ENCODE results near the gene RPL18A.
A peak's percentile ranks its signal among the peaks of the same experiment; 100 is the strongest.

Gene RPL18A

DNA sequence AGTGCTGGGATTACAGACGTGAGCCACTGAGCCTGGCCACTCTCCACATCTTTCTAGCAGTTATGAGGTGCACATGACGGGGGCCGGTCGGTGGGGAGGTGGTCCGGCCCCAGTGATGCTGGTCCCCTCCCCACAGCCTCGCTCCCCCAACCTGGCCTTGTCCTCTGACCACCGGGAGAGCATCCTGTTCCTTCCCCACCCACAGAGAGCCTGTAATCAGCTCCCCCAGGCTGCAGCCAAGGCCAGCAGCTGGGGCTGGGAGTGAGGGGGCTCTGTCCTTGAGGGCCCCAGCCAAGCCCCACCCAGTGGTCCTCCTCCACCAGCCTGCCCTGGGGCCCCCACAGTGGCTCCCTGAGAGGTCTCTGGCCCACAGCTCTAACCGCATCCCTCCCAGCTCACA is 35.4 kb upstream of the RPL18A start:
- TF ChIP-seq, protein P1, sequence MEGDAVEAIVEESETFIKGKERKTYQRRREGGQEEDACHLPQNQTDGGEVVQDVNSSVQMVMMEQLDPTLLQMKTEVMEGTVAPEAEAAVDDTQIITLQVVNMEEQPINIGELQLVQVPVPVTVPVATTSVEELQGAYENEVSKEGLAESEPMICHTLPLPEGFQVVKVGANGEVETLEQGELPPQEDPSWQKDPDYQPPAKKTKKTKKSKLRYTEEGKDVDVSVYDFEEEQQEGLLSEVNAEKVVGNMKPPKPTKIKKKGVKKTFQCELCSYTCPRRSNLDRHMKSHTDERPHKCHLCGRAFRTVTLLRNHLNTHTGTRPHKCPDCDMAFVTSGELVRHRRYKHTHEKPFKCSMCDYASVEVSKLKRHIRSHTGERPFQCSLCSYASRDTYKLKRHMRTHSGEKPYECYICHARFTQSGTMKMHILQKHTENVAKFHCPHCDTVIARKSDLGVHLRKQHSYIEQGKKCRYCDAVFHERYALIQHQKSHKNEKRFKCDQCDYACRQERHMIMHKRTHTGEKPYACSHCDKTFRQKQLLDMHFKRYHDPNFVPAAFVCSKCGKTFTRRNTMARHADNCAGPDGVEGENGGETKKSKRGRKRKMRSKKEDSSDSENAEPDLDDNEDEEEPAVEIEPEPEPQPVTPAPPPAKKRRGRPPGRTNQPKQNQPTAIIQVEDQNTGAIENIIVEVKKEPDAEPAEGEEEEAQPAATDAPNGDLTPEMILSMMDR (IDR thresholded peaks at IDR 0.05; ENCODE audit: low read depth, low read length, missing control alignments) = no peak
- DNase-seq (ENCODE audit: extremely low read depth, low read depth) = no peak
- no peak overlapping the region for H3K4me3 ChIP-seq (replicated peaks; ENCODE audit: low read depth, low read length)

DNA sequence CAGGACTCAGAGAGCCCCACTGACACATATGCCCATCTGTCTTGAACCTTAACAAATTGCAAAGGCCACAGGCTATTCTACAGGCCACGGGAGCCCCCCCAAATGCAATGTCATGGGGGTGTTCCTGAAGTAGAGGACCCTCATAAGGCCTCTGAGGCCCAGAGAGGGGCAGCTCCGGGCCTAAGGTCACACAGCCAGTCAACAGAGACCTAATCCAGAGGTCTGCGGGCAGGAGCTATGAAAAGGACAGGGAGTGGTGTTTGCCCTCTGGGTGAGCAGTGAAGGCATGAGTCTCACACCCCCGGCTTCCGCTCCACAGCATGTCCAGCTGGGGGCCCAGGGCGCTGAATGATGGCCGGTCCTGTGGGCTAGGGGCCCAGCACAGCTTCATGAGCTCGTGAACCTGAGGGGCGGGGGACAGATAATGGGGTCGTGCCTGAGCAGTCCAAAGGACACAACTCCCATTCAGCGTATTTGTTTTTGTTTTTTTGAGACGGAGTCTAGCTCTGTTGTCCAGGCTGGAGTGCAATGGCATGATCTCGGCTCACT is 33.1 kb upstream of the RPL18A start:
- TF ChIP-seq, protein P1 (IDR thresholded peaks at IDR 0.05; ENCODE audit: low read depth, low read length, missing control alignments) = no peak
- no peak for DNase-seq (ENCODE audit: extremely low read depth, low read depth)
- H3K4me3 ChIP-seq (replicated peaks; ENCODE audit: low read depth, low read length) = no peak overlapping the region

DNA sequence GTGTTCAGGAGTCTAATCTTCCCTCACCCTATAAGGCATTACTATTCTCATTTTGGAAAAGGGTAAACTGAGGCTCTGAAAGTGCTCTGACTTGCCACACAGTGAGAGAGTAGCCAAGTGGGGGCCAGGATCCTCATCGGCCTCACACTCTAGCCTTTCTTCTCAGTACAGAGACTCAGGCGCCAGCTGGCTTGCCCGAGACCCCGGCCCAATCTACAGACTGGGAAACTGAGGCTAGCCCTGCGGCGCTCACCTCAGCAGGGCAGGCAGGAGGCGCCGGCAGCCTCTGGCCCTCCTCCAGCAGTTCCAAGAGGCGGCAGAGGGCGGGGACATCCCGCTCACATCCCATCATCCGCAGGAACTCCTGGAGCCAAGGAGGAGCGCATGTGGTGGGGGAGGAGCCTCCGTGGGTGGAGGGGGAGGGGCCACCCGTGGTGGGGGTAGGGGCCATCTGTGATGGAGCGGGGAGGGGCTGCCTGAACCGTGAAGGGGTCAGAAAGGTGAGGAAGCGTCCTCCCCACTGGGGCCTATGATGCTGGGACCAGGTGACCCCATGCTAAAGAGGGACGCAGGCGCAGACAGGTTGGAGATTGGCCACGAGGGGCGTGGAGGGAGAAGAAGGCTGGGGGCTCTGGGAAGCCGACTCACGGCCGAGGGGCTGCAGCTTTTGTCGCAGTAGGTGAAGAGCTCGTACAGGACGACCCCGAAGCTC is 29.7 kb upstream of the RPL18A start:
- no peak for DNase-seq (ENCODE audit: extremely low read depth, low read depth)

DNA sequence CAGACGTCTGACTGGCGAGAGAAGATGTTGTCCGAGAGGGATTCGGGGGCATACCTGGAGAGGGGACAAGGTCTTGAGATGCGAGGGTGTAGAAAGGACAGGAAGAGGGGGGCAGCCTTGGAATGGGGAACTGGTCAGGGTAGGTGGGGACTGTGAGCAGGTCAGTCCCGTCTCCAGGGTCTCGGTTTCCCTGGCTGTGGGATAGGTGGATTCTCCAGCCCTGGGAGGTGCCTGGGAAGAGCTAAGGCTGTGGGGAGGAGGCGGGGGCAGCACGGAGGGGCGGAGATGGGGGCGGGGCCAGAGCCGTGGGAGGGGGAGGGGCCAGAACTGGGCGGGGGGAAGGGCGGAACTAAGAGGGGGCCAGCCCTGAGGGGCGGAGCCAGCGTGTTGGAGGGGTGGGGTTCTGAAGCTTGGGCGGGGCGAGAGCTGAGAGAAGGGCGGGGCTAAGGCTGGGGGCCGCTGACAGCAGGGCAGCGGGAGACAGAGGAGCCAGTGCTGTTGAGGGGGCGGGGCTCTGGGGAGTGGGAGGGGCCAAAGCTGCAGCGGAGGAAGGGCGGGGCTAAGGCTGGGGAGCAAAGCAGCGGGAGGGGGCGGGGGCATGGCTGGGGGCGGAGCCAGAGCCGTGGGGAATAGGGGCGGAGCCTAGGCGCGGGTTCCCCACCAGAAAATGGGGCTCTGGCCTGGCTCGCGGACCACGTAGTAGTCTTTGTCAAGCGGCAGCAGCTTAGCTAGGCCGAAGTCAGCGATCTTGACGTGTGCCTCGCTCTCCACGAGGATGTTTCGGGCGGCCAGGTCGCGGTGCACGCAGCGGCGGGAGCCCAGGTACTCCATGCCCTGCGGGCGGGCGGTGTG is 28.9 kb upstream of the RPL18A start:
- DNase-seq (ENCODE audit: extremely low read depth, low read depth) = no peak

More for the DNA sequence above, 29.7 kb upstream of the RPL18A start:
- peak overlapping the region; percentile 30 for H3K4me3 ChIP-seq (replicated peaks; ENCODE audit: low read depth, low read length)
- TF ChIP-seq, protein P1 (IDR thresholded peaks at IDR 0.05; ENCODE audit: low read depth, low read length, missing control alignments) = no peak

DNA sequence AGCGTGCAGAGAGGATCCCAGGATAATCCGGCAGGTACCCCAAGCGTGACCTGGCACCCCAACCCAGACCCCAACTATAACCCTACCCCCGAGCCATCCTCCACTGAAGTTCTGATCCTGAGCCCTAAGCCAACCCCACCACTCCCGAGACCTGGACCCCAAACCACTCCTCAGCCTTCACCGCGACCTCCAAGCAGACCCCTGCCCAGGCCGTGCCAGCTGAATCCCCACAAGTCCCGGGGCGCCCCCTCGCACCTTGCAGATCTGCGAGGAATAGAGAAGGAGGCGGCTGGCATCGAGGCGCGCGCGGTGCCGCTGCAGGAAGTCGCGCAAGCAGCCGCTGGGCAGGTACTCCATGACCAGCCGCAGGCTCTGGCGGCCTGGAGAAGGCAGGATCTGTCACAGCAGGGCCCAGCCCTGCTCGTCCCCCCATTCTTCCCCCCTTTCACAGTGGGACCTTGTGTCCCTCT is 28.3 kb upstream of the RPL18A start:
- H3K4me3 ChIP-seq (replicated peaks; ENCODE audit: low read depth, low read length) = no peak overlapping the region
- DNase-seq (ENCODE audit: extremely low read depth, low read depth) = no peak
- TF ChIP-seq, protein P1 (IDR thresholded peaks at IDR 0.05; ENCODE audit: low read depth, low read length, missing control alignments) = no peak

More for the DNA sequence above, 28.9 kb upstream of the RPL18A start:
- TF ChIP-seq, protein P1 (IDR thresholded peaks at IDR 0.05; ENCODE audit: low read depth, low read length, missing control alignments) = no peak
- peak overlapping the region; percentile 30 for H3K4me3 ChIP-seq (replicated peaks; ENCODE audit: low read depth, low read length)

DNA sequence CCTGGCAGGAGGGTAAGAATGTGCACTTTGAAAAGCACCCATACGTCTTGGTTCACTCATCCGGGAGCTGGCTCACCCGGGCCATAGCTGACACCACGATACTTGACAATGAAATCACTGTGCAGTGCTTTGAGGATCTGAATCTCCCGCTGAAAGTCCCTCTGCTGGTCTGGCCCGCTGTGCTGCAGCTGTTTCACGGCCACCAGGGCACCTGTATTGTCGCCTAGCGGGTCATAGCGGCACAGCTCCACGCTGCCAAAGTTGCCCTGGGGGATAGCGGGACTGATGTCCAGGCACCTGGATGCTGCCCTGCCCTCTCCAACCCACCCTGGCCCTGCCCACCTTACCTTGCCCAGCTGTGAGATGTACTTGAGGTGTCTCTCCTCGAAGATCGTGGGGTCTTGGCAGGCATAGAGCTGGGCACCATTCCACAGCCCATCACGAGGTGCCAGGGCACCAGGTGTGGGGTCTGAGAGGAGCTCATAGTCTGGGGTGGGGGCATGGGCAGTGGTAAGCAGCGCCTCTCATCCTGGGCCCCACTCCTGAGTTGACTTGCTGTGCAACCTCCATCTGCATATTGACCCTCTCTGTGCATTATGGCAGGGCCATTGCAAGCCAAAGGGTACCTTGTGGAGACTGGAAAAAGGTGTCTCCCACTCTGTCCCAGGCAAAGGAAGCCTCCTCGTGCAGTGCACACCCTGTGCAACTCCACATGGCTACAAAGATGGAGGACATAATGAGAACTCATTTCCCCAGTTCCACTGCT is 27.1 kb upstream of the RPL18A start:
- no peak overlapping the region for H3K4me3 ChIP-seq (replicated peaks; ENCODE audit: low read depth, low read length)
- DNase-seq (ENCODE audit: extremely low read depth, low read depth) = no peak
- TF ChIP-seq, protein P1 (IDR thresholded peaks at IDR 0.05; ENCODE audit: low read depth, low read length, missing control alignments) = no peak

Data from HFF-Myc (cell line).